WTC11 (cell line): ENCODE results near the gene FAM9C. TPM values are rescaled to one million over a fixed set of nuclear protein-coding genes. Genes with fewer than 3 reads are reported as not detected.

ENCODE experiments used
- ATAC-seq: fragments of 200-7000 bp; cut with Tn5 transposase; 2 replicates; pipeline ENCODE4 v1.10.0; 2021; ENCODE audit warnings: mild to moderate bottlenecking, moderate library complexity
- CTCF ChIA-PET: fragments of 300-600 bp; sonication (Branson Sonifier 250); formaldehyde crosslinking; loops from one replicate; lab custom pipeline; 2021; ENCODE audit warnings: antibody characterized with exemption; lab: Charles Lee
- POLR2A ChIA-PET: fragments of 350-600 bp; sonication (Branson Sonifier 250); formaldehyde crosslinking; loops from one replicate; lab custom pipeline; 2021; ENCODE audit warnings: antibody characterized with exemption; lab: Charles Lee
- DNase-seq: peaks from one replicate; pipeline ENCODE4 v3.0.0; 2021; ENCODE audit warnings: low spot score
- H3K27ac Mint-ChIP-seq: 2 replicates; pipeline ENCODE4 v1.8.0; 2021; ENCODE audit warnings: mixed read lengths
- H3K27me3 Mint-ChIP-seq: 2 replicates; pipeline ENCODE4 v1.8.0; 2021; ENCODE audit warnings: low read depth, mild to moderate bottlenecking, moderate library complexity, mixed read lengths
- H3K36me3 Mint-ChIP-seq: 2 replicates; pipeline ENCODE4 v1.8.0; 2021; ENCODE audit warnings: mixed read lengths
- H3K4me1 Mint-ChIP-seq: 2 replicates; pipeline ENCODE4 v1.8.0; 2022; ENCODE audit warnings: mixed read lengths
- H3K4me3 Mint-ChIP-seq: 2 replicates; pipeline ENCODE4 v1.8.0; 2021; ENCODE audit warnings: mild to moderate bottlenecking, moderate library complexity, mixed read lengths
- H3K9me3 Mint-ChIP-seq: 2 replicates; pipeline ENCODE4 v1.8.0; 2021; ENCODE audit warnings: mixed read lengths
- ATF6 ChIP-seq: sonication (generic); formaldehyde crosslinking; IDR thresholded peaks from 2 replicates; pipeline ENCODE4 v1.8.1; 2023; ENCODE audit warnings: mild to moderate bottlenecking, missing genetic modification reagents
- CBFB ChIP-seq: sonication (generic); formaldehyde crosslinking; IDR thresholded peaks from 2 replicates; pipeline ENCODE4 v1.8.1; 2022; ENCODE audit warnings: mild to moderate bottlenecking, low read depth, missing genetic modification reagents
- E2F5 ChIP-seq: sonication (generic); formaldehyde crosslinking; IDR thresholded peaks from 2 replicates; pipeline ENCODE4 v1.8.1; 2022; ENCODE audit warnings: mild to moderate bottlenecking, moderate library complexity, missing genetic modification reagents
- ELF4 ChIP-seq: sonication (generic); formaldehyde crosslinking; IDR thresholded peaks from 2 replicates; pipeline ENCODE4 v1.8.1; 2022; ENCODE audit warnings: low read depth, mild to moderate bottlenecking, moderate library complexity, missing genetic modification reagents
- ERG ChIP-seq: fragments of 250-450 bp; sonication (Bioruptor Pico); IDR thresholded peaks from 2 replicates; pipeline ENCODE4 v1.8.0; 2021; ENCODE audit warnings: mild to moderate bottlenecking
- HMGXB4 ChIP-seq: sonication (generic); formaldehyde crosslinking; IDR thresholded peaks from 2 replicates; pipeline ENCODE4 v1.8.1; 2023; ENCODE audit warnings: mild to moderate bottlenecking, moderate library complexity, missing genetic modification reagents
- MAX ChIP-seq: sonication (generic); formaldehyde crosslinking; IDR thresholded peaks from 2 replicates; pipeline ENCODE4 v1.8.0; 2022; ENCODE audit warnings: mild to moderate bottlenecking, missing genetic modification reagents
- MXD4 ChIP-seq: fragments of 250-450 bp; sonication (Bioruptor Pico); IDR thresholded peaks from 2 replicates; pipeline ENCODE4 v1.8.0; 2021; ENCODE audit warnings: mild to moderate bottlenecking, moderate library complexity, borderline replicate concordance
- NR1H2 ChIP-seq: sonication (generic); formaldehyde crosslinking; IDR thresholded peaks from 2 replicates; pipeline ENCODE4 v1.9.0; 2021; ENCODE audit warnings: mild to moderate bottlenecking, moderate library complexity, missing genetic modification reagents
- PRDM15 ChIP-seq: sonication (generic); formaldehyde crosslinking; IDR thresholded peaks from 2 replicates; pipeline ENCODE4 v1.8.0; 2022; ENCODE audit warnings: missing genetic modification reagents
- PRRX2 ChIP-seq: fragments of 250-450 bp; sonication (Bioruptor Pico); IDR thresholded peaks from 2 replicates; pipeline ENCODE4 v1.8.0; 2021; ENCODE audit warnings: mild to moderate bottlenecking
- RELA ChIP-seq: sonication (generic); formaldehyde crosslinking; IDR thresholded peaks from 2 replicates; pipeline ENCODE4 v1.8.1; 2022; ENCODE audit warnings: missing genetic modification reagents, mild to moderate bottlenecking, borderline replicate concordance
- STAT6 ChIP-seq: sonication (generic); formaldehyde crosslinking; conservative IDR thresholded peaks from 2 replicates; pipeline ENCODE4 v1.8.1; 2023; ENCODE audit warnings: mild to moderate bottlenecking, low read depth, missing genetic modification reagents, moderate library complexity
- TEAD4 ChIP-seq: sonication (generic); formaldehyde crosslinking; IDR thresholded peaks from 2 replicates; pipeline ENCODE4 v1.8.0; 2022; ENCODE audit warnings: mild to moderate bottlenecking, missing genetic modification reagents
- USF1 ChIP-seq: sonication (generic); formaldehyde crosslinking; IDR thresholded peaks from 2 replicates; pipeline ENCODE4 v1.8.0; 2022; ENCODE audit warnings: mild to moderate bottlenecking, missing genetic modification reagents
- ZBTB21 ChIP-seq: sonication (generic); formaldehyde crosslinking; IDR thresholded peaks from 2 replicates; pipeline ENCODE4 v1.8.1; 2023; ENCODE audit warnings: mild to moderate bottlenecking, missing genetic modification reagents, borderline replicate concordance
- ZSCAN18 ChIP-seq: fragments of 250-450 bp; sonication (Bioruptor Pico); IDR thresholded peaks from 2 replicates; pipeline ENCODE4 v2.1.2; 2022; ENCODE audit warnings: mild to moderate bottlenecking, moderate library complexity
- total RNA-seq: library from RNA; stranded (reverse); gene quantifications from 3 replicates; pipeline ENCODE4 v1.2.3, GENCODE V29; 2021

FAM9C gene
- total RNA-seq, 1 experiment from 2014 or later, result 0.28 TPM

GRCh38 chrX:13068651-13069050 is 24.2 kb upstream of the FAM9C start:
- Mint-ChIP-seq H3K4me3 (no peak overlapping the region), H3K4me1 (0 out of 2 replicates have a peak, but pooled peaks cover 4% of the 10 kb centered on the region), H3K27ac (no peak overlapping the region), H3K9me3 (peaks cover 9% of the 10 kb centered on the region), H3K27me3 (no peaks in the 10 kb centered on the region)
- no peak for ATAC-seq
- DNase-seq, result no peak
- no peak for TF ChIP-seq MAX
- TF ChIP-seq PRRX2 (CRISPR knock-in tag), result no peak
- TF ChIP-seq USF1 (CRISPR knock-in tag), result no peak
- TF ChIP-seq CBFB (CRISPR knock-in tag), result no peak
- TF ChIP-seq, all 79 proteins: peak for 0
- peaks cover 4% of the 10 kb centered on the region for H3K36me3 Mint-ChIP-seq
- ChIA-PET CTCF (no interaction called here), POLR2A (no interaction called here)

- Mint-ChIP-seq H3K27ac (no peak overlapping the region), H3K36me3 (peaks cover 10% of the 10 kb centered on the region), H3K4me1 (0 out of 2 replicates have a peak, but pooled peaks cover 4% of the 10 kb centered on the region), H3K27me3 (peaks cover 2% of the 10 kb centered on the region), H3K9me3 (peaks cover 15% of the 10 kb centered on the region), H3K4me3 (no peak overlapping the region)
- no peak for ATAC-seq
- ChIA-PET POLR2A (no interaction called here), CTCF (no interaction called here)
- no peak for TF ChIP-seq ATF6 (CRISPR knock-in tag)
- TF ChIP-seq E2F5 (CRISPR knock-in tag), result no peak
- no peak for TF ChIP-seq ZSCAN18
- TF ChIP-seq HMGXB4 (CRISPR knock-in tag), result no peak
- TF ChIP-seq TEAD4 (CRISPR knock-in tag), result no peak
- TF ChIP-seq NR1H2 (CRISPR knock-in tag), result no peak
- no peak for TF ChIP-seq ZBTB21
- TF ChIP-seq RELA, result no peak
- no peak for TF ChIP-seq ELF4
- TF ChIP-seq MXD4 (CRISPR knock-in tag), result no peak
- TF ChIP-seq PRDM15 (CRISPR knock-in tag), result no peak
- TF ChIP-seq STAT6 (CRISPR knock-in tag), result no peak
- no peak for TF ChIP-seq ERG (CRISPR knock-in tag)
- no peak for DNase-seq
Observed at GRCh38 chrX:13067773-13068172, 23.4 kb upstream of the FAM9C start.
